Stimulated activated CD8-positive, alpha-beta memory T cell treated with anti-CD3 and anti-CD28 coated beads, Interleukin-2, amount 100 ng/mL, for 48 hours (primary cell): ENCODE results near the gene TARS2.

Source experiments
- DNase-seq, 2 donors: peaks; one replicate each; pipeline ENCODE4 v3.0.0-alpha.2; 2020; ENCODE audit warnings: low read depth in 2 of 2

Gene TARS2

DNA sequence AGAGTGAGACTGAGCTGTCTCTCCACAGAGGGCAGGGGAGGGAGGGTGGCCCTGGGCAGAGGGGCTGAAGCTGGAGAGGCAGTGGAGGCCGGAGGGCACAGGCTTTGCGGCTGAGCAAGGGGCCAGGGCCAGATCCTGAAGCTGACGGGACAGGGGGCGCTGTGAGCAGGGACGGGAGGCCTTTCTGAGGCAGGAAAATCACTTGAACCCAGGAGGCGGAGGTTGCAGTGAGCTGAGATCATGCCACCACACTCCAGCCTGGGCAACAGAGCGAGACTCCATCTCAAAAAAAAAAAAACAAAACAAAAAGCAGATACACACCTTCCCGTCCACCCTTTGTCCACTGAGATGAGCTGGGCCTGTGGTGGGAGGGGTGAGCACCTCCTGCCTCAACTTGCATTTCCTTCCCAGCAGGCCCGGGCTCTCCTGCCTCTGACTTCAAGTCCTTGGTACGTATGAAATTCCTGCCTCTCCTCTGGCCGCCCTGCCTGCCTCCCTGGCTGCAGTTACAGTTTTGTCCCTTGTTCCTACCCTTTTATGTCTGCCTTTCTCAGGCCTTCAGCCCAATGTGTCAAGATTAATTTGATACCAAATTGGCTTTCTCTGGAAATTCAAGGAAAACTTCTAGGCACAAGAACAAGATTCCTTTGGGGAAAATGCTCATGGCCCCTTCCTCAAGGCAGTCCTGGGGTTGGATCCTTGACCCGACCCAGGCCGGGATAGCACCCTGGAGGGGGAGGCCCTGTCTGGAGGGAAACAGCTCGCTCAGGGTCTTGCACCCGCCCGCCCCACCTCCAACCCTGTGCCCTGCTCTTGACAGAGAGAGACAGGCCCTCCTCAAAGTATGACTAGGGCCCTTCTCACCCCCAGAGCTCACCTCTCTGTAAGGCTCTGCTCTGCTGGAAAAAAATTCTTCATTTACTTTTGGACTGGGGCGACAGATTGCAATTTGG is 50.8 kb downstream of the TARS2 start:
- DNase-seq = no peak

DNA sequence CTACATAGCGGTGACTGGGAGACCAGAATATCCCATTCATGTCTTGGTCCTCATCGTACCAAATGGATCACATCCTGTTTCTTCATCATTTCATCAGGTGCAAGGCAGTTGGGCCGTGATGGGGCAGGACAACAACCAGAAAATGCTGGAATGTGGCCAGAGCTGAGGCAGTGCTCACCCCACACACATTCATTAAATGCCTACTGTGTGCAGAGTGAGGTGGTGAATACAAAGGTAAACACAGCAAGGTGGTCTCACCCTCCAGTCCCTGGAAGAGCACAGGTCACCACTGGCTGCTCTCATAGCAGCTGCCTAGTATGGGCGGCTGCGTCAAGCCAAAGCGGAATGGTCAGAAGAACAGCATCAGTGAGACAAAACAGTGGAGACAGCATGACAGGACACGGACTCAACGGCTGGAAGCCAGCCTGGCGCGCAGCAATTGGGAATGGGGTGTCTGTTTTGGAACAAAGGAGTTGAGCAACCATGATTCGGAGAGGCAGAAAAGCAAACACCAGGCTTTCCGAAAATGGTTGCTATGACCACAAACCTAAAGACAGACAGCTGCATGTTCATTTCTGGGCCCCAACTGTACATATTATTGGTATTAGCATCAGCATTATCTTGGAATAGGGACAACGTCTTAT is 56.4 kb downstream of the TARS2 start:
- DNase-seq = no peak

DNA sequence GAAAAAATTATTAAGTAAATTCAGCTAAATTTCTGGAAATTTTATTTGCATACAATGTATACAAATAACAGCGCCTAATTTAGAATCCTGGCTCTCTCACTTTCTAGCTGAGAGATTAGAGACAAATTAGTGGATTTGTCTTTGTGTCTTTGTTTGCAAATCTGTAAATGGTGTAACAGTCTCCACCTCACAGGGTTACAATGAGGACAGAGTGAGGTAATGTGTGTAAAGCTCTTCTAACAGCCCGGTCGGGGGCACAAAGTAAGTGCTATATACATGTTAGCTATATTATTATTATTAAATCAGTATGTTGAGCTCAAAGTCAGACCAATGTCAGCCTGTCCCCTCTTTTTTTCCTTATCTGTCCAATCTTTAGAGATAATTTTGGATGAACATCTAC is 57.0 kb downstream of the TARS2 start:
- DNase-seq = no peak

DNA sequence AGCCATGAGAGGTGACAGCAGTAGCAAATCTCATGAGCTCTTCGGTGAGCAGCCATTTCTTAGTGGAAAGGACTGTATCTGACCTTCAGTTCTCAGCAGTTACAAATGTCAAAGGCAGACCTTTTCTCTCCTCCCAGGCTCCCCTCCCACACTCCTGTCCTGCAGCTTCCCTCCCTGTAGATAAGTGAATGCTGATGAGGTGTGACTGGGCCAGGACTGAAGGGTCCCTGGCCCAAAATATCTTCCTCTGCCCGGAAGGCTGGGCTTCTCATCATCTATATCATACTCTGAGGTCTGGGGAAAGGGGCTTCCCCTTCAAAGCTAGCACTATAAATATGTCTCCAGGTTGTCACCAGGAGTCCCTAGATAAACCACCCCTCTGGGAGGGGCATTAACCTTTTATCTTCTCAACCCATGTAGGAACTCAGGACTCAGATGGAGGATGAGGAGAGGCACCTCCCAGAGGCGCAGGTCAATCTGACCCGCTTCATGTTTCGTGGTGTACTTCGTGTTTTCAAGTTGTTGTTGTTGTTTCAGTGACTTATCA is 58.3 kb downstream of the TARS2 start:
- no peak for DNase-seq

DNA sequence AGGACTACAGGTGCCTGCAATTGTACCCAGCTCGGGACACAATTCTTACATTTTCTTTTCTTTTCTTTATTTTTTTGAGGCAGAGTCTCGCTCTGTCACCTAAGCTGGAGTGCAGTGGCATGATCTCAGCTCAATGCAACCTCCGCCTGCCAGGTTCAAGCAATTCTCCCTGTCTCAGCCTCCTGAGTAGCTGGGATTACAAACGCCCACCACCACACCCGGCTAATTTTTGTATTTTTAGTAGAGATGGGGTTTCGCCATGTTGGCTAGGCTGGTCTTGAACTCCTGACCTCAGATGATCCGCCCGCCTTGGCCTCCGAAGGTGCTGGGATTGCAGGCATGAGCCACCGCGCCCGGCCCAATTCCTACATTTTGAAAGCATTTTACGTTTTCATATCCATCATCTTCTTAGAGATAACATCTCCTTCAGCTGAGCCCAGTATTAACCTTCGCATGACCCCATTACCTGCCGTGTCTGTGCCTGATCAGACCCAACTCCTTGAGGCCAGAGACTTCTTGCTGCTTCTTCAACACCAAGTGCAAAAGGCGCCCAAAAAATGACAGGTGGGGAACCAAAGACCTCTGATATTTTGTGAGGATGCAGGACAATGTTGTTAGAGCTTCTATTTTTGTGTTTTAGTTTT is 59.2 kb downstream of the TARS2 start:
- DNase-seq = no peak

DNA sequence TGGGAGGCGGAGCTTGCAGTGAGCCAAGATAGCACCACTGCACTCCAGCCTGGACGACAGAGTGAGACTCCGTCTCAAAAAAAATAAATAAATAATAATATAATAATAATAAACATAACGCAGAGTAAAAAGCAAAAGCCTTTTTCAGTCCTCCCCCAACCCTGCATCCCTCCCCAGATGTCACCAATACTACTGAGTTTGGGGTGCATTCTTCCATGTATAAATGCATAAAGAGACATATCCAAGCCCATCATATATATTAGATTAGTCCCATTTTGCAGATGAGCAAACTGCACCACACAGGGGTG is 61.1 kb downstream of the TARS2 start:
- DNase-seq = no peak

DNA sequence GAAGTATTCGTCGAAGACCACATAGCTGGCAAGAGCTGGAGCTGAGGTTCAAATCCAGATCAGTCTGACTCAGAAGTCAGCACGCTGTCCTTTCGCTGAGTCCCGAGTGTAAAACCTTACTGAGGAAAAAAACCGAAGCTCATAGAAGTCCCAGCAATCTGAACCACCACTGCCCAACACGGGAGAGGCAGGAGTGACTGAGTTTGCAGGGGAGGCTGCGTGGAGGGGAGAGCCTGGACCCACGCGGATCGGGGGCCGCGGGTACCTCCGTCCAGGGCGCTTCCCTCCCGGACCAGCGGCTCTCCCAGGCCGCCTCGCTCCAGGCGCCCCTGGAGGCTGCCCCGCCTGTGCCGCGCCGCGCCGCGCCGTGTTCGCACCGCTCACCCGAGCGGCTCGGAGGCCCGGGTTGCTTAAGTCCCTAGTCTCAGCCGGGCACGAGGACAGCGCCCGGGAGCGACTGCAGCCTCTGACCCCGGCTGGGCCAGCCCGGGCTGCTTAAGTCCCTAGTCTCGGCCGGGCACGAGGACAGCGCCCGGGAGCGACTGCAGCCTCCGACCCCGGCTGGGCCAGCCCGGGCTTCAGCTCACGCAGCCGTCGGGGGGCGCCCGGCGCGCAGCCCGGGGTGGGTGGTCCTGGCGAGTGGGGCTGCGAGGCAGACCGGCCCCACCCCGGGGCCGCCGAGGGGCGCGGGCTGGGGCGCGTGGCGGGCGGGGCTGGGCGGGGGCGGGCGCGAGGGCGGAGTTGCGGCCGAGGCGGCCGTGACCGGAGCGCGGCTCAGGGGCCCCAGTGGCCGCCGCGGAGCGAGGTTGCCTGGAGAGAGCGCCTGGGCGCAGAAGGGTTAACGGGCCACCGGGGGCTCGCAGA is 61.6 kb downstream of the TARS2 start, which contains the start of gene ADAMTSL4:
ADAMTSL4 (plus strand) TSS at position 777 of the 864 bp plus-strand sequence. CDS start 2,881 bp downstream, outside the sequence.
- no peak for DNase-seq

DNA sequence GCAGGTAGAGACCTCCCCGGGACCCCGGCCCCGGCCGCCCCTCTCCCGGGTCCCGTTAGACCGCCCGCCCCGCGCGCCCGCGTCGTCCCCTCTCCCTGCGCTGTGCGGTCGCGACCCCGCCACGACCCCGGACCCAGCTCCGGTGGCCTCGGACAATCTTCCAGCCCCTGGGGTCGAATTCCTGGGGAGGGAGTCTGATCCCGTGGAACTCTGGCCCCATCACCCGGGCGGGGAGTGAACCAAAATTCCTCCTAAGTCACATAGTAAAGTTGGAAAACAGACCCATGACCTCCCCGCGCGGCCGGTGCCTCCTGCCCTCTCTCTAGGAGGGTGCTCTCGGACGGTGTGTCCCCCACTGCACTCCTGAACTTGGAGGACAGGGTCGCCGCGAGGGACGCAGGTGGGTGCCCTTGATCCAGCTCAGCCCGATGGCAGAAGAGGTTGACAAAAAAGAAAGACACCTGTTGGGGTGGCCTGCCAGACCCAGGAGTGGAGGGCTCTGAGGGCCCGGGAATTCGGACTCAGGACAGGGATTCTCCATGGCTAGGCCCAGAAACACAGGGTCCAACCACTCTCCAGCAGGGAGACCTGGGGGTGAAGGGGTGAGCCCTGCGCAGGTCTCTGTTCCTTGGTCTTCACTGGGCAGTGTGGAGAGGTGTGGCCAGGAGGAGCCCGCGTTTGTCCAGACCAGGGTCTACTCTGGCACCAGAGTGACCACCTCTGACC is 62.4 kb downstream of the TARS2 start:
- DNase-seq = no peak

DNA sequence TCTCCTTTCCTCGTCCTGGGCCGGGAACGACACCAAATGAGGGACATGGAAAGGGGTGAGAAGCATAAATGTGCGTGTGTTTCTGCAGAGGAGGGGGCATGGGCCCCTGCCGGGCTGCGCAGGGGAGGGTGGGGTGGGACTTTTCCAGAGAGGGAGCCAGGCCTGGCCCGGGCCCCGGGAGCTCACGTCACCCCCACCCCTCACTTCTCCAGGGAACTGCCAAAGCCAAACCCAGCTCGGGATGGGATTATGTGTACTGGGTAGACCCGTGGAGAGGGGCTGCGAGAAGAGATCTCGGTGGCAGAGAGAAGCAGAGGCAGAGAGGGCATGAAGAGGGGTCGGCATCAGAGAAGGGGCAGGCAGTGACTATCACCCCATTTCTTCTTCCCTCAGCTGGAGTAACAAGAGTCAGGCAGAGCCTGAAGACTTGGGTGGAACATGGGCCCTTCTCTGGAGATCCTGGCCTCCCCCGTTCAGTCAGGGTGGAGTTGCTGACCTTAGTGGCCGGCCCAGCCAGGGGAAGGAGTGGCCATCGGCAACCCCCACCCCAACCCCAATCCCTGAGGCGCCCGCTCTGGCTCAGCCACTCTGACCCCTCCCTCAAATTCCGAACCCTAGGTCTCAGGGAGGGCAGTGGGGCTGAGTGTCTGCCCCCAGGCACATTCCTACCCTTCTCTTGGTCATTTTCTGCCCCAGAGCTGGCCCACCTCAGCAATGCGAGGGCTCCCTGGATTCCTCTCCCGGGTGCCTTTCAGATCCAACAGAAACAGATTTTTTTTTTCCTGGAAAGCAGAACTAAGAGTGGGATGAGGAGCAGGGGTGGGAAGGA is 63.2 kb downstream of the TARS2 start:
- no peak for DNase-seq

DNA sequence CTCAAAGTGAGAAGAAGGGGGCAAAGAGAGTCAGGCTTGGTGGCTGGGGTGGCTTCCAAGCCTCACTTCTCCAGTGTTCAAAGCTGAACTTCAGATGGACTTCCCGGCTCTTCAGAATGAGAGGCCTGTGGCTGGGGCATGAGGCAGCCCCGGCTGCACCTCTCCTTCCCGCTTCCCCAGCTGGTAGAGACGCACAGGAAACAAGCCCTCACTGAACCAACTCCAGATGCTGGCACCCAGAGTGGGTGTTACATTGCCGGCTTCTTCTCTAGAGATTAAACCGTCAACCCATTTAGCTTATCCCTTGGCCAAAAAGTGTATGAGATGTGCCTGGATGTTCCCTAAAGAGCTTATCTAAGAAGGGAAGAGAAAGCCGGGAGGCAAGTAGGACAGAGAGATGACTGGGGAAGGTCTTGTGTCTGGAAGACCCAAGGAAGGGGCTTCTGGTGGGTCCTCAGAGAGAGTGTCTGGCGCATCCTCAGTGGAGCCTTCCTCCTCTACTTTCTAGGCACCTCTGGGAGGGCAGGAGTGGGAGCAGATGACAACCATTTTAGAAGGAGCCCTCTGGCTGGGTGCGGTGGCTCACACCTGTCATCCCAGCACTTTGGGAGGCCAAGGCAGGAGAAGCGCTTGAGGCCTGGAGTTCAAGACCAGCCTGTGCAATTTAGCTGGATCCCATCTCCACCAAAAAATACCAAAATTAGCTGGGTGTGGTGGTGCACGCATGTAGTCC is 64.0 kb downstream of the TARS2 start:
- DNase-seq = no peak

DNA sequence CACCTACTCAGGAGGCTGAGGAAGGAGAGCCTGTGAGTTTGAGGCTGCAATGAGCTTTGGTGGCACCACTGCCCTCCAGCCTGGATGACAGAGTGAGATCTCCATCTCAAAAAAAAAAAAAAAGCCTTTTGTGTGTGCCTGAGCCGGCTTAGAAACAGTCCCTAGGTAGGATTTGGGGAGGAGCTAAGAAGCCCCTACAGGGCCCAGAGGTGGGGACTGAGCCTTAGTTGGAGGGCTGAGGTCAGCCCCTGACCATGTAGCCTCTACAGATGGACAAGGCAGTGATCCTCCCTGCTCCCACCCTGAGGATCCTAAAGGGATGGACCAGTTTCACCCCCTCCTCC is 64.5 kb downstream of the TARS2 start:
- no peak for DNase-seq

DNA sequence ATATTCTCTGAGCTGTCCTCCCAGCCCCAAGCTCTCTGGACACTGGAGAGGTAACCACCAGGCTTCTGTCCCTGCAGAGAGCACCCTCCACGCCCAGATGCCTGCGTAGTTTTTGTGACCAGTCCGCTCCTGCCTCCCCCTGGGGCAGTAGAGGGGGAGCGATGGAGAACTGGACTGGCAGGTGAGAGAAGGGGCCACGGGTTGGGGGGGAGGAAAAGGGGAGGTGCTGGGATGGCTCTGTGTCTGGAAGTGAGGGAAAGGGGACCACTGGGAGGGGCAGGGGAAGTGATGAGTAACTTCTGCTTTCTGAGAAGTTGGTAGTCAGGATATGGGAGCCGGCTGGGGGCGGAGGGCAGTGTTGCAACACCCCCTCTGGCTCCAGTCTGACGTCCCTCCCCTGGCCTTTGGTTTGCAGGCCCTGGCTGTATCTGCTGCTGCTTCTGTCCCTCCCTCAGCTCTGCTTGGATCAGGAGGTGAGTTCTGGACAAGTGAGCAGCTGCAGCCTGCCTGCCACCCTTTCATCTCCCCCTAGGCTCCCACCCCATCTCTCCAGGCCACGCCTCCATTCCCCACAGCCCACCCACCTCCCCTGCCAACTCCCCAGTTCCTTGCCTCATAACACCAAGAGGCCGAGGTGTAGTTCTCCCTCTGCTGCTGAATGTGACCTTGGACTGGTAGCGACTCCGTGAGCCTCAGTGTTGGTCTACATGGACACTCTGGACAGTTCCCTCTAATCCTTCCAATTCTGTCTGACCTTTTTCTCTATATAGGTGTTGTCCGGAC is 65.1 kb downstream of the TARS2 start:
- DNase-seq = no peak

DNA sequence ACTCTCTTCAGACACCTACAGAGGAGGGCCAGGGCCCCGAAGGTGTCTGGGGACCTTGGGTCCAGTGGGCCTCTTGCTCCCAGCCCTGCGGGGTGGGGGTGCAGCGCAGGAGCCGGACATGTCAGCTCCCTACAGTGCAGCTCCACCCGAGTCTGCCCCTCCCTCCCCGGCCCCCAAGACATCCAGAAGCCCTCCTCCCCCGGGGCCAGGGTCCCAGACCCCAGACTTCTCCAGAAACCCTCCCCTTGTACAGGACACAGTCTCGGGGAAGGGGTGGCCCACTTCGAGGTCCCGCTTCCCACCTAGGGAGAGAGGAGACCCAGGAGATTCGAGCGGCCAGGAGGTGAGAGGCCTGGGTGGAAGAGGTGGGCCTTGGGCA is 65.7 kb downstream of the TARS2 start:
- no peak for DNase-seq

DNA sequence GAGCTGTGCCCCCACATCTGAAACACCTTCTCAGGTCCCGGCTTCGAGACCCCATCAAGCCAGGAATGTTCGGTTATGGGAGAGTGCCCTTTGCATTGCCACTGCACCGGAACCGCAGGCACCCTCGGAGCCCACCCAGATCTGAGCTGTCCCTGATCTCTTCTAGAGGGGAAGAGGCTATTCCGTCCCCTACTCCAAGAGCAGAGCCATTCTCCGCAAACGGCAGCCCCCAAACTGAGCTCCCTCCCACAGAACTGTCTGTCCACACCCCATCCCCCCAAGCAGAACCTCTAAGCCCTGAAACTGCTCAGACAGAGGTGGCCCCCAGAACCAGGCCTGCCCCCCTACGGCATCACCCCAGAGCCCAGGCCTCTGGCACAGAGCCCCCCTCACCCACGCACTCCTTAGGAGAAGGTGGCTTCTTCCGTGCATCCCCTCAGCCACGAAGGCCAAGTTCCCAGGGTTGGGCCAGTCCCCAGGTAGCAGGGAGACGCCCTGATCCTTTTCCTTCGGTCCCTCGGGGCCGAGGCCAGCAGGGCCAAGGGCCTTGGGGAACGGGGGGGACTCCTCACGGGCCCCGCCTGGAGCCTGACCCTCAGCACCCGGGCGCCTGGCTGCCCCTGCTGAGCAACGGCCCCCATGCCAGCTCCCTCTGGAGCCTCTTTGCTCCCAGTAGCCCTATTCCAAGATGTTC is 66.3 kb downstream of the TARS2 start:
- no peak for DNase-seq

DNA sequence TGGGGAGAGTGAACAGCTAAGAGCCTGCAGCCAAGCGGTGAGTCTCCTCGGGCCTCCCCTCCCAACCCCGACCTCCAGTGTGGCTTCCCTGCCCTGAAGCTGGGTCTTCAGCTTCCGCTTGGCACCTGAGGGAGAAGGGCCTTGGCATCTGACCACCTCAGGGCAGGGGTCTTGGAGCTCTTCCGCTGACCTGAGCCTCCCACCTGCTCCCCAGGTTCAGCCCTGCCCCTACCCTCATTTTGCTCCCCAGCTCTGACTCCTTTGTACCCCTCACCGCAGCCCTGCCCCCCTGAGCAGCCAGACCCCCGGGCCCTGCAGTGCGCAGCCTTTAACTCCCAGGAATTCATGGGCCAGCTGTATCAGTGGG is 66.8 kb downstream of the TARS2 start:
- no peak for DNase-seq

DNA sequence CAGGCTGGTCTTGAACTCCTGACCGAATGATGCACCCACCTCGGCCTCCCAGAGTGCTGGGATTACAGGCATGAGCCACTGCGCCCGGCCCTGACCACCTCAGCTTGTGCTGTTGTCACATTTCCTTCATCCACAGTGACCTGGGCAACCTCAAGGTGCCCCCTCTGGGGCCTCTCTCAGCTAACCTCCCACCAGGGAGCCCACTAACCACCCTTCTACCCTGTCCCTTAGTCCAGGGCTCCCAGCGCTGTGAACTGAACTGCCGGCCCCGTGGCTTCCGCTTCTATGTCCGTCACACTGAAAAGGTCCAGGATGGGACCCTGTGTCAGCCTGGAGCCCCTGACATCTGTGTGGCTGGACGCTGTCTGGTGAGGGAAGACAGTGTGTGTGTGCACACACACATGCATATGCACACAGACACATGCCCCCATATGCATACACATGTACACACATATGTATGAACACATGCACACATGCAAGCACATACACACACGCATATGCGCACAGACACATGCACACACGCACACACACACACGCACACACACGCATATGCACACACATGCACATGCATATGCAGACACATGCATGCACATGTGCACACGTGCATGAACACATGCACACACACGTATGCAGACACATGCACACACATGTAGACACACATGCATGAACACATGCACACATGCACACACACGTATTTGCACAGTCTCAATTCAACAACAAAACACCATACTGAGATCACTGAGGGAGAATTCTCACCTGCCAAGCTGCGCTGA is 68.2 kb downstream of the TARS2 start:
- no peak for DNase-seq
